Measurements from ENCODE around the gene CFAP141.

- TF ChIP-seq KDM1A (IDR thresholded peaks at IDR 0.05; ENCODE audit: low read depth), result no peak
- no peak for TF ChIP-seq POLR2A (IDR thresholded peaks at IDR 0.05; ENCODE audit: low read length)
- TF ChIP-seq CTCF (IDR thresholded peaks at IDR 0.05), result no peak
- no peak for TF ChIP-seq NPAS2 (CRISPR knock-in tag; IDR thresholded peaks at IDR 0.05; ENCODE audit: borderline replicate concordance)
- no peak for TF ChIP-seq ZC3H11A (IDR thresholded peaks at IDR 0.05)
- TF ChIP-seq HDAC2 (IDR thresholded peaks at IDR 0.05), result no peak
- TF ChIP-seq BHLHE40 (IDR thresholded peaks at IDR 0.05; ENCODE audit: low read depth, low read length), result no peak
- TF ChIP-seq REST (IDR thresholded peaks at IDR 0.05), result no peak
- no peak for TF ChIP-seq CEBPB (IDR thresholded peaks at IDR 0.05)
- no peak for TF ChIP-seq JUN (IDR thresholded peaks at IDR 0.05)
These were observed 13.7 kb downstream of the CFAP141 start for GRCh38 chr1:154192476-154192875.

Measured in A549 (cell line).